HG03558 (cell line): ENCODE measurements around the gene TSPAN16.

Experiments used
- ATAC-seq: cut with Tn5 transposase; IDR thresholded peaks from one replicate; pipeline ENCODE4 v1.9.1; 2021; ENCODE audit warnings: moderate number of reproducible peaks; ENCODE audit not compliant: unreplicated experiment; ENCODE audit errors: extremely low read depth

Gene TSPAN16

GRCh38 chr19:11364296-11364904, 68.4 kb downstream of the TSPAN16 start:
- no peak for ATAC-seq

DNA sequence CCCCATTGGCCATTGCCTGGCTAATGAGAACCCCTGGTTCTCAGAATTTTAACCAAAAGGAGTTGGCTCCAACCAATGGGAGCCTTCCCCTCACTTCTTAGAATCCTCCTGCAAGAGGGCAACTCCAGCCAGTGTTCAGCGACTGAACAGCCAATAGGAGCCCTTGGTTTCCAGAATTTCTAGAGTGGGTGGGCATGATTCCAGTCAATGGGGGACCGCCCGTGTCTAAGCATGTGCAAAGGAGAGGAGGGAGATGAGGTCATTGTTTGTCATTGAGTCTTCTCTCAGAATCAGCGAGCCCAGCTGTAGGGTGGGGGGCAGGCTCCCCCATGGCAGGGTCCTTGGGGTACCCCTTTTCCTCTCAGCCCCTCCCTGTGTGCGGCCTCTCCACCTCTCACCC, 69.0 kb downstream of the TSPAN16 start:
- ATAC-seq: no peak
